ENCODE results near the gene IPO9. TPM values are rescaled to one million over a fixed set of nuclear protein-coding genes. Genes with fewer than 3 reads are reported as not detected.

Gene IPO9
- total and polyA plus RNA-seq, 2 donors (not counting 1 experiment from before 2014, with no cell fraction given) = 28.4 to 29.2 TPM

GRCh38 chr1:201809876-201810275 lies 19.1 kb upstream of the IPO9 start:
- no peaks in the 10 kb centered on the region for H3K9me3 ChIP-seq (ENCODE audit: control insufficient read depth, insufficient read depth, low read depth, low read length)
- DNase-seq (ENCODE audit: low read depth in 2 of 2) = no peak
- peaks cover 49% of the 10 kb centered on the region for H3K36me3 ChIP-seq (ENCODE audit: control insufficient read depth, insufficient read depth, low read length)
- no peaks in the 10 kb centered on the region for H3K4me1 ChIP-seq (ENCODE audit: control insufficient read depth, extremely low read depth, insufficient read depth, low read length)
- H3K27me3 ChIP-seq (ENCODE audit: control insufficient read depth, insufficient read depth, low read length) = no peaks in the 10 kb centered on the region
- H3K27ac ChIP-seq (ENCODE audit: insufficient read depth, low read length) = no peak overlapping the region
- H4K20me1 ChIP-seq (ENCODE audit: control insufficient read depth, extremely low read depth, insufficient read depth, low read length) = no peaks in the 10 kb centered on the region
- H3K4me2 ChIP-seq (ENCODE audit: extremely low read depth, insufficient read depth, low read length) = no peak overlapping the region
- H3K9ac ChIP-seq (ENCODE audit: insufficient read depth, low read length) = no peak overlapping the region
- H3K4me3 ChIP-seq (replicated peaks in 1 of 4; ENCODE audit: control extremely low read depth in 1 of 4, insufficient read depth in 1 of 4, low read depth in 3 of 4, low read length in 4 of 4) = no peak overlapping the region
- TF ChIP-seq EZH2 (IDR thresholded peaks at IDR 0.05; ENCODE audit: low read length, missing control alignments) = no peak
- no peak for TF ChIP-seq CTCF (conservative IDR thresholded peaks at IDR 0.05 in 1 of 2, IDR thresholded peaks at IDR 0.05 in 1 of 2; ENCODE audit: low read depth in 1 of 2, low read length in 2 of 2)
- H2AFZ ChIP-seq (ENCODE audit: low read length) = no peak overlapping the region
- H3K79me2 ChIP-seq (ENCODE audit: control insufficient read depth, insufficient read depth, low read length) = no peaks in the 10 kb centered on the region

- Histone ChIP-seq H3K27ac (ENCODE audit: insufficient read depth, low read length) (no peak overlapping the region), H4K20me1 (ENCODE audit: control insufficient read depth, extremely low read depth, insufficient read depth, low read length) (no peaks in the 10 kb centered on the region), H3K79me2 (ENCODE audit: control insufficient read depth, insufficient read depth, low read length) (no peaks in the 10 kb centered on the region), H3K9me3 (ENCODE audit: control insufficient read depth, insufficient read depth, low read depth, low read length) (no peaks in the 10 kb centered on the region), H3K27me3 (ENCODE audit: control insufficient read depth, insufficient read depth, low read length) (no peaks in the 10 kb centered on the region), H3K36me3 (ENCODE audit: control insufficient read depth, insufficient read depth, low read length) (peaks cover 51% of the 10 kb centered on the region), H3K9ac (ENCODE audit: insufficient read depth, low read length) (no peak overlapping the region), H3K4me1 (ENCODE audit: control insufficient read depth, extremely low read depth, insufficient read depth, low read length) (no peaks in the 10 kb centered on the region), H2AFZ (ENCODE audit: low read length) (no peak overlapping the region), H3K4me2 (ENCODE audit: extremely low read depth, insufficient read depth, low read length) (no peak overlapping the region), H3K4me3 (replicated peaks in 1 of 4; ENCODE audit: control extremely low read depth in 1 of 4, insufficient read depth in 1 of 4, low read depth in 3 of 4, low read length in 4 of 4) (no peak overlapping the region)
- TF ChIP-seq CTCF (conservative IDR thresholded peaks at IDR 0.05 in 1 of 2, IDR thresholded peaks at IDR 0.05 in 1 of 2; ENCODE audit: low read depth in 1 of 2, low read length in 2 of 2) = no peak
- DNase-seq (ENCODE audit: low read depth in 2 of 2) = no peak
Measured at GRCh38 chr1:201810466-201811216, 18.3 kb upstream of the IPO9 start.

- H3K4me3 ChIP-seq (replicated peaks in 1 of 4; ENCODE audit: control extremely low read depth in 1 of 4, insufficient read depth in 1 of 4, low read depth in 3 of 4, low read length in 4 of 4) = no peak overlapping the region
- H3K4me2 ChIP-seq (ENCODE audit: extremely low read depth, insufficient read depth, low read length) = no peak overlapping the region
- no peaks in the 10 kb centered on the region for H3K4me1 ChIP-seq (ENCODE audit: control insufficient read depth, extremely low read depth, insufficient read depth, low read length)
- no peak for DNase-seq (ENCODE audit: low read depth in 2 of 2)
- no peaks in the 10 kb centered on the region for H3K27me3 ChIP-seq (ENCODE audit: control insufficient read depth, insufficient read depth, low read length)
- H4K20me1 ChIP-seq (ENCODE audit: control insufficient read depth, extremely low read depth, insufficient read depth, low read length) = no peaks in the 10 kb centered on the region
- TF ChIP-seq EZH2 (IDR thresholded peaks at IDR 0.05; ENCODE audit: low read length, missing control alignments) (no peak), CTCF (conservative IDR thresholded peaks at IDR 0.05 in 1 of 2, IDR thresholded peaks at IDR 0.05 in 1 of 2; ENCODE audit: low read depth in 1 of 2, low read length in 2 of 2) (no peak)
- no peak overlapping the region for H2AFZ ChIP-seq (ENCODE audit: low read length)
- H3K36me3 ChIP-seq (ENCODE audit: control insufficient read depth, insufficient read depth, low read length) = peaks cover 46% of the 10 kb centered on the region
- H3K9me3 ChIP-seq (ENCODE audit: control insufficient read depth, insufficient read depth, low read depth, low read length) = no peaks in the 10 kb centered on the region
- no peaks in the 10 kb centered on the region for H3K79me2 ChIP-seq (ENCODE audit: control insufficient read depth, insufficient read depth, low read length)
- H3K27ac ChIP-seq (ENCODE audit: insufficient read depth, low read length) = no peak overlapping the region
- H3K9ac ChIP-seq (ENCODE audit: insufficient read depth, low read length) = no peak overlapping the region
Measured at GRCh38 chr1:201813226-201813625, 15.7 kb upstream of the IPO9 start.
